Peyer's patch (tissue), 4 donors: Measurements from ENCODE around the gene CFD.

ENCODE experiments used
- CTCF ChIP-seq, 6 experiments: fragments of 450-650 bp in 4 of 6; fragments of 200-600 bp in 2 of 6; sonication (generic) in 1 of 6; IDR thresholded peaks; one replicate each; pipeline ENCODE4 v1.5.1; 2017 to 2019; ENCODE audit warnings: antibody characterized with exemption in 6 of 6, mild to moderate bottlenecking in 3 of 6, moderate library complexity in 1 of 6
- POLR2A ChIP-seq, 2 donors: fragments of 450-650 bp; IDR thresholded peaks; one replicate each; pipeline ENCODE4 v1.5.1; 2017; ENCODE audit warnings: antibody characterized with exemption in 2 of 2, mild to moderate bottlenecking in 2 of 2, moderate library complexity in 2 of 2

GRCh38 chr19:848386-848921 is 11.0 kb upstream of the CFD start:
- TF ChIP-seq CTCF (IDR thresholded peaks at IDR 0.05), result no peak
- no peak for TF ChIP-seq POLR2A (IDR thresholded peaks at IDR 0.05)
